ENCODE results near the gene SMARCC2. TPM values are rescaled to one million over a fixed set of nuclear protein-coding genes. Genes with fewer than 3 reads are reported as not detected.
A peak's percentile ranks its signal among the peaks of the same experiment; 100 is the strongest.

The SMARCC2 gene
- polyA plus RNA-seq, 2 of the 4 experiments (the other 2 are of a cell fraction): 51.9 to 83.9 TPM

DNA sequence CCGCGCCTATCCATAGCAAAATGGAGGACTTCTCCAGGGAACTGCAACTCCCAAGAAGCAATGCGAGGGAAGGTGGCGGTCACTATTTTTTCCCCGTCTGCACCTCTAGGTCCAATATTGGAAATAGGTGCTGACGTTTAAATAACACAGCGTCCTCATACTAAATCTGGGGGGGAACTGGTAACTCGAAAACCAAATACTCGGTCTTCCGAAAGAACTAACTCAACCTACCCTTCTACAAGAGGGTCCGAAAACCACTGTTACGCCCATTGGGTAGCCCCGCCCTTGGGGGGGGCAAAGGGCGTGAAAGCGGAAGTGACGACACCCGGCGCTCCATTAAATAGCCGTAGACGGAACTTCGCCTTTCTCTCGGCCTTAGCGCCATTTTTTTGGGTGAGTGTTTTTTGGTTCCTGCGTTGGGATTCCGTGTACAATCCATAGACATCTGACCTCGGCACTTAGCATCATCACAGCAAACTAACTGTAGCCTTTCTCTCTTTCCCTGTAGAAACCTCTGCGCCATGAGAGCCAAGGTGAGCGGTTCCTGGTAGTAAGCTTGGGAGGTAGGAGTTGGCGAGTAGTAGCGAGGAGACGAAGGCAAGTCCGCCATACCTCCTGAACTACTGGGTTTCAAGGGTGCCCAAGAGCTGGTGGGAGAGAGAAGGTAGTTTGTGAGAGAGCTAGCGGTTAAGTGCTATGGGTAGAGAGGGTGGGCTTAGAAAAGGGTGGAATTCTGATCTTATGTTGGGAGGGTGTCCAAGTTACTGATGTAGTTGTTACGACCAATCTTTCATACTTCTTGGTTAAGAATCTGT lies 72.8 kb downstream of the SMARCC2 start, which contains the start of gene RPL41 (continued):
- TF ChIP-seq, protein P1, sequence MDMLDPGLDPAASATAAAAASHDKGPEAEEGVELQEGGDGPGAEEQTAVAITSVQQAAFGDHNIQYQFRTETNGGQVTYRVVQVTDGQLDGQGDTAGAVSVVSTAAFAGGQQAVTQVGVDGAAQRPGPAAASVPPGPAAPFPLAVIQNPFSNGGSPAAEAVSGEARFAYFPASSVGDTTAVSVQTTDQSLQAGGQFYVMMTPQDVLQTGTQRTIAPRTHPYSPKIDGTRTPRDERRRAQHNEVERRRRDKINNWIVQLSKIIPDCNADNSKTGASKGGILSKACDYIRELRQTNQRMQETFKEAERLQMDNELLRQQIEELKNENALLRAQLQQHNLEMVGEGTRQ (IDR thresholded peaks at IDR 0.05): no peak
- TF ChIP-seq MYC (IDR thresholded peaks at IDR 0.05; ENCODE audit: borderline replicate concordance, low read length) (peak; percentile 85), ESRRA (IDR thresholded peaks at IDR 0.05; ENCODE audit: borderline replicate concordance, low read length) (no peak), ZC3H11A (IDR thresholded peaks at IDR 0.05) (no peak), FOSL2 (IDR thresholded peaks at IDR 0.05) (no peak), FOSL2 (CRISPR knock-in tag; IDR thresholded peaks at IDR 0.05) (no peak), CEBPB (IDR thresholded peaks at IDR 0.05) (no peak), HEYL (CRISPR knock-in tag; IDR thresholded peaks at IDR 0.05) (no peak), CBX2 (IDR thresholded peaks at IDR 0.05; ENCODE audit: borderline replicate concordance, low read depth) (no peak), HOXA7 (CRISPR knock-in tag; IDR thresholded peaks at IDR 0.05) (peak; percentile 76), ZFP36 (IDR thresholded peaks at IDR 0.05; ENCODE audit: borderline replicate concordance, partially characterized antibody) (no peak), SREBF2 (IDR thresholded peaks at IDR 0.05) (no peak), FOXS1 (CRISPR knock-in tag; IDR thresholded peaks at IDR 0.05) (no peak), RAD21 (conservative IDR thresholded peaks at IDR 0.05 in 1 of 2, IDR thresholded peaks at IDR 0.05 in 1 of 2) (no peak), KDM5A (IDR thresholded peaks at IDR 0.05) (no peak), BHLHE40 (IDR thresholded peaks at IDR 0.05; ENCODE audit: low read depth, low read length) (no peak), CHD4 (IDR thresholded peaks at IDR 0.05; ENCODE audit: borderline replicate concordance) (no peak), RCOR1 (IDR thresholded peaks at IDR 0.05; ENCODE audit: low read depth, low read length) (no peak), NFE2L2 (conservative IDR thresholded peaks at IDR 0.05; ENCODE audit: low read length) (no peak), PHF8 (IDR thresholded peaks at IDR 0.05; ENCODE audit: borderline replicate concordance, low read depth) (peak; percentile 92)
- TF ChIP-seq, protein P2, sequence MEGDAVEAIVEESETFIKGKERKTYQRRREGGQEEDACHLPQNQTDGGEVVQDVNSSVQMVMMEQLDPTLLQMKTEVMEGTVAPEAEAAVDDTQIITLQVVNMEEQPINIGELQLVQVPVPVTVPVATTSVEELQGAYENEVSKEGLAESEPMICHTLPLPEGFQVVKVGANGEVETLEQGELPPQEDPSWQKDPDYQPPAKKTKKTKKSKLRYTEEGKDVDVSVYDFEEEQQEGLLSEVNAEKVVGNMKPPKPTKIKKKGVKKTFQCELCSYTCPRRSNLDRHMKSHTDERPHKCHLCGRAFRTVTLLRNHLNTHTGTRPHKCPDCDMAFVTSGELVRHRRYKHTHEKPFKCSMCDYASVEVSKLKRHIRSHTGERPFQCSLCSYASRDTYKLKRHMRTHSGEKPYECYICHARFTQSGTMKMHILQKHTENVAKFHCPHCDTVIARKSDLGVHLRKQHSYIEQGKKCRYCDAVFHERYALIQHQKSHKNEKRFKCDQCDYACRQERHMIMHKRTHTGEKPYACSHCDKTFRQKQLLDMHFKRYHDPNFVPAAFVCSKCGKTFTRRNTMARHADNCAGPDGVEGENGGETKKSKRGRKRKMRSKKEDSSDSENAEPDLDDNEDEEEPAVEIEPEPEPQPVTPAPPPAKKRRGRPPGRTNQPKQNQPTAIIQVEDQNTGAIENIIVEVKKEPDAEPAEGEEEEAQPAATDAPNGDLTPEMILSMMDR (IDR thresholded peaks at IDR 0.05): no peak
- TF ChIP-seq, protein P3, sequence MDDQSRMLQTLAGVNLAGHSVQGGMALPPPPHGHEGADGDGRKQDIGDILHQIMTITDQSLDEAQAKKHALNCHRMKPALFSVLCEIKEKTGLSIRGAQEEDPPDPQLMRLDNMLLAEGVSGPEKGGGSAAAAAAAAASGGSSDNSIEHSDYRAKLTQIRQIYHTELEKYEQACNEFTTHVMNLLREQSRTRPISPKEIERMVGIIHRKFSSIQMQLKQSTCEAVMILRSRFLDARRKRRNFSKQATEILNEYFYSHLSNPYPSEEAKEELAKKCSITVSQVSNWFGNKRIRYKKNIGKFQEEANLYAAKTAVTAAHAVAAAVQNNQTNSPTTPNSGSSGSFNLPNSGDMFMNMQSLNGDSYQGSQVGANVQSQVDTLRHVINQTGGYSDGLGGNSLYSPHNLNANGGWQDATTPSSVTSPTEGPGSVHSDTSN (IDR thresholded peaks at IDR 0.05): peak; percentile 40; the same call in 1 of the 2 replicates
- TF ChIP-seq, protein P4, sequence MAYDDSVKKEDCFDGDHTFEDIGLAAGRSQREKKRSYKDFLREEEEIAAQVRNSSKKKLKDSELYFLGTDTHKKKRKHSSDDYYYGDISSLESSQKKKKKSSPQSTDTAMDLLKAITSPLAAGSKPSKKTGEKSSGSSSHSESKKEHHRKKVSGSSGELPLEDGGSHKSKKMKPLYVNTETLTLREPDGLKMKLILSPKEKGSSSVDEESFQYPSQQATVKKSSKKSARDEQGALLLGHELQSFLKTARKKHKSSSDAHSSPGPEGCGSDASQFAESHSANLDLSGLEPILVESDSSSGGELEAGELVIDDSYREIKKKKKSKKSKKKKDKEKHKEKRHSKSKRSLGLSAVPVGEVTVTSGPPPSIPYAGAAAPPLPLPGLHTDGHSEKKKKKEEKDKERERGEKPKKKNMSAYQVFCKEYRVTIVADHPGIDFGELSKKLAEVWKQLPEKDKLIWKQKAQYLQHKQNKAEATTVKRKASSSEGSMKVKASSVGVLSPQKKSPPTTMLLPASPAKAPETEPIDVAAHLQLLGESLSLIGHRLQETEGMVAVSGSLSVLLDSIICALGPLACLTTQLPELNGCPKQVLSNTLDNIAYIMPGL (CRISPR knock-in tag; IDR thresholded peaks at IDR 0.05; ENCODE audit: borderline replicate concordance): 0 out of 2 replicates have a peak, but pooled peaks have one; percentile 41
- TF ChIP-seq, protein P5, sequence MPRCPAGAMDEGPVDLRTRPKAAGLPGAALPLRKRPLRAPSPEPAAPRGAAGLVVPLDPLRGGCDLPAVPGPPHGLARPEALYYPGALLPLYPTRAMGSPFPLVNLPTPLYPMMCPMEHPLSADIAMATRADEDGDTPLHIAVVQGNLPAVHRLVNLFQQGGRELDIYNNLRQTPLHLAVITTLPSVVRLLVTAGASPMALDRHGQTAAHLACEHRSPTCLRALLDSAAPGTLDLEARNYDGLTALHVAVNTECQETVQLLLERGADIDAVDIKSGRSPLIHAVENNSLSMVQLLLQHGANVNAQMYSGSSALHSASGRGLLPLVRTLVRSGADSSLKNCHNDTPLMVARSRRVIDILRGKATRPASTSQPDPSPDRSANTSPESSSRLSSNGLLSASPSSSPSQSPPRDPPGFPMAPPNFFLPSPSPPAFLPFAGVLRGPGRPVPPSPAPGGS (IDR thresholded peaks at IDR 0.05): peak; percentile 99
- TF ChIP-seq, protein P6, sequence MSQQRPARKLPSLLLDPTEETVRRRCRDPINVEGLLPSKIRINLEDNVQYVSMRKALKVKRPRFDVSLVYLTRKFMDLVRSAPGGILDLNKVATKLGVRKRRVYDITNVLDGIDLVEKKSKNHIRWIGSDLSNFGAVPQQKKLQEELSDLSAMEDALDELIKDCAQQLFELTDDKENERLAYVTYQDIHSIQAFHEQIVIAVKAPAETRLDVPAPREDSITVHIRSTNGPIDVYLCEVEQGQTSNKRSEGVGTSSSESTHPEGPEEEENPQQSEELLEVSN (IDR thresholded peaks at IDR 0.05; ENCODE audit: borderline replicate concordance, low read depth): peak; percentile 71; the same call in 1 of the 2 replicates
- TF ChIP-seq, protein P7, sequence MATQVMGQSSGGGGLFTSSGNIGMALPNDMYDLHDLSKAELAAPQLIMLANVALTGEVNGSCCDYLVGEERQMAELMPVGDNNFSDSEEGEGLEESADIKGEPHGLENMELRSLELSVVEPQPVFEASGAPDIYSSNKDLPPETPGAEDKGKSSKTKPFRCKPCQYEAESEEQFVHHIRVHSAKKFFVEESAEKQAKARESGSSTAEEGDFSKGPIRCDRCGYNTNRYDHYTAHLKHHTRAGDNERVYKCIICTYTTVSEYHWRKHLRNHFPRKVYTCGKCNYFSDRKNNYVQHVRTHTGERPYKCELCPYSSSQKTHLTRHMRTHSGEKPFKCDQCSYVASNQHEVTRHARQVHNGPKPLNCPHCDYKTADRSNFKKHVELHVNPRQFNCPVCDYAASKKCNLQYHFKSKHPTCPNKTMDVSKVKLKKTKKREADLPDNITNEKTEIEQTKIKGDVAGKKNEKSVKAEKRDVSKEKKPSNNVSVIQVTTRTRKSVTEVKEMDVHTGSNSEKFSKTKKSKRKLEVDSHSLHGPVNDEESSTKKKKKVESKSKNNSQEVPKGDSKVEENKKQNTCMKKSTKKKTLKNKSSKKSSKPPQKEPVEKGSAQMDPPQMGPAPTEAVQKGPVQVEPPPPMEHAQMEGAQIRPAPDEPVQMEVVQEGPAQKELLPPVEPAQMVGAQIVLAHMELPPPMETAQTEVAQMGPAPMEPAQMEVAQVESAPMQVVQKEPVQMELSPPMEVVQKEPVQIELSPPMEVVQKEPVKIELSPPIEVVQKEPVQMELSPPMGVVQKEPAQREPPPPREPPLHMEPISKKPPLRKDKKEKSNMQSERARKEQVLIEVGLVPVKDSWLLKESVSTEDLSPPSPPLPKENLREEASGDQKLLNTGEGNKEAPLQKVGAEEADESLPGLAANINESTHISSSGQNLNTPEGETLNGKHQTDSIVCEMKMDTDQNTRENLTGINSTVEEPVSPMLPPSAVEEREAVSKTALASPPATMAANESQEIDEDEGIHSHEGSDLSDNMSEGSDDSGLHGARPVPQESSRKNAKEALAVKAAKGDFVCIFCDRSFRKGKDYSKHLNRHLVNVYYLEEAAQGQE (IDR thresholded peaks at IDR 0.05): peak; percentile 28; the same call in 1 of the 2 replicates
- TF ChIP-seq, protein P8, sequence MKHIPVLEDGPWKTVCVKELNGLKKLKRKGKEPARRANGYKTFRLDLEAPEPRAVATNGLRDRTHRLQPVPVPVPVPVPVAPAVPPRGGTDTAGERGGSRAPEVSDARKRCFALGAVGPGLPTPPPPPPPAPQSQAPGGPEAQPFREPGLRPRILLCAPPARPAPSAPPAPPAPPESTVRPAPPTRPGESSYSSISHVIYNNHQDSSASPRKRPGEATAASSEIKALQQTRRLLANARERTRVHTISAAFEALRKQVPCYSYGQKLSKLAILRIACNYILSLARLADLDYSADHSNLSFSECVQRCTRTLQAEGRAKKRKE (CRISPR knock-in tag; IDR thresholded peaks at IDR 0.05; ENCODE audit: low read depth): no peak
- TF ChIP-seq, protein P9, sequence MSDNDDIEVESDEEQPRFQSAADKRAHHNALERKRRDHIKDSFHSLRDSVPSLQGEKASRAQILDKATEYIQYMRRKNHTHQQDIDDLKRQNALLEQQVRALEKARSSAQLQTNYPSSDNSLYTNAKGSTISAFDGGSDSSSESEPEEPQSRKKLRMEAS (IDR thresholded peaks at IDR 0.05): peak; percentile 98
